ENCODE measurements around the gene GNGT1. TPM values are rescaled to one million over a fixed set of nuclear protein-coding genes. Genes with fewer than 3 reads are reported as not detected.

GNGT1 gene
- total RNA-seq, 1 experiment from 2014 or later, result not detected

GRCh38 chr7:93931655-93932054 lies 25.3 kb downstream of the GNGT1 start:
- in situ Hi-C loops (cut with HindIII; ENCODE audit: low pct_unique_long_range_greater_than_20kb, low sequenced_read_pairs) (no loop called here), intact Hi-C loops (cut with micrococcal nuclease; ENCODE audit: unreplicated experiment) (no loop called here)

GRCh38 chr7:93933156-93933555 lies 26.8 kb downstream of the GNGT1 start:
- Histone ChIP-seq H3K36me3 (ENCODE audit: control insufficient read depth, insufficient read depth, low read length) (no peaks in the 10 kb centered on the region), H3K4me3 (ENCODE audit: low read depth in 2 of 2, low read length in 2 of 2) (no peak overlapping the region), H3K27ac (ENCODE audit: low read length) (no peak overlapping the region), H3K4me1 (ENCODE audit: control insufficient read depth, insufficient read depth, low read length) (no peaks in the 10 kb centered on the region), H3K9me3 (ENCODE audit: control insufficient read depth, insufficient read depth, low read depth, low read length) (no peaks in the 10 kb centered on the region), H3K27me3 (ENCODE audit: control insufficient read depth, insufficient read depth, low read length) (no peaks in the 10 kb centered on the region; the same call in 1 of the 2 replicates)
- no peak for DNase-seq (ENCODE audit: low read depth, low spot score)
- ChIA-PET POLR2A (no interaction called here), CTCF (no interaction called here)
- ATAC-seq, result no peak
- TF ChIP-seq POLR2AphosphoS5 (IDR thresholded peaks at IDR 0.05; ENCODE audit: low read depth, low read length) (no peak), CTCF (IDR thresholded peaks at IDR 0.05) (no peak), REST (IDR thresholded peaks at IDR 0.05; ENCODE audit: insufficient read depth in 1 of 2, low read depth in 2 of 2, low read length in 1 of 2) (no peak), SIN3A (IDR thresholded peaks at IDR 0.05; ENCODE audit: borderline replicate concordance, insufficient read depth, low read depth, low read length) (no peak), TCF7L2 (IDR thresholded peaks at IDR 0.05; ENCODE audit: low read depth, low read length) (no peak)
- in situ Hi-C loops (cut with HindIII; ENCODE audit: low pct_unique_long_range_greater_than_20kb, low sequenced_read_pairs) (no loop called here), intact Hi-C loops (cut with micrococcal nuclease; ENCODE audit: unreplicated experiment) (no loop called here)
- BruUV-seq (replicated peaks), result no TSS peak

More at GRCh38 chr7:93931655-93932054, 25.3 kb downstream of the GNGT1 start:
- Histone ChIP-seq H3K36me3 (ENCODE audit: control insufficient read depth, insufficient read depth, low read length) (no peaks in the 10 kb centered on the region), H3K9me3 (ENCODE audit: control insufficient read depth, insufficient read depth, low read depth, low read length) (no peaks in the 10 kb centered on the region), H3K4me3 (ENCODE audit: low read depth in 2 of 2, low read length in 2 of 2) (no peak overlapping the region), H3K27me3 (ENCODE audit: control insufficient read depth, insufficient read depth, low read length) (no peaks in the 10 kb centered on the region; the same call in 1 of the 2 replicates), H3K4me1 (ENCODE audit: control insufficient read depth, insufficient read depth, low read length) (no peaks in the 10 kb centered on the region), H3K27ac (ENCODE audit: low read length) (no peak overlapping the region)
- no peak for DNase-seq (ENCODE audit: low read depth, low spot score)
- CTCF ChIA-PET, result no interaction called here
- POLR2A ChIA-PET, result interaction anchor here (0.6 kb wide), 1 partner anchor 36 kb away, joined by 3 read pairs; no protein-coding TSS in a partner anchor
- TF ChIP-seq TCF7L2 (IDR thresholded peaks at IDR 0.05; ENCODE audit: low read depth, low read length) (no peak), SIN3A (IDR thresholded peaks at IDR 0.05; ENCODE audit: borderline replicate concordance, insufficient read depth, low read depth, low read length) (no peak), REST (IDR thresholded peaks at IDR 0.05; ENCODE audit: insufficient read depth in 1 of 2, low read depth in 2 of 2, low read length in 1 of 2) (no peak), POLR2AphosphoS5 (IDR thresholded peaks at IDR 0.05; ENCODE audit: low read depth, low read length) (no peak), CTCF (IDR thresholded peaks at IDR 0.05) (no peak)
- ATAC-seq, result no peak
- BruUV-seq (replicated peaks), result no TSS peak
